Prostate gland (tissue), 2 donors: Measurements from ENCODE around the gene POU5F1. TPM values are rescaled to one million over a fixed set of nuclear protein-coding genes. Genes with fewer than 3 reads are reported as not detected.
A peak's percentile ranks its signal among the peaks of the same experiment; 100 is the strongest.
"Not testable (repeated sequence)": the region's sequence is repeated elsewhere in the genome, so short reads cannot be mapped to it uniquely, and the experiment has no call there.

Experiments used
- DNase-seq: peaks from one replicate; pipeline ENCODE4 v3.0.0-alpha.2; 2019; ENCODE audit warnings: low spot score
- H3K27ac ChIP-seq, 2 donors: fragments of 200-600 bp; sonication (generic); 2 replicates each; pipeline ENCODE4 v1.5.1; 2017 to 2019
- H3K27me3 ChIP-seq: fragments of 200-600 bp; sonication (generic); replicated peaks from 2 replicates; pipeline ENCODE4 v1.5.1; 2019; ENCODE audit not compliant: insufficient read depth
- H3K36me3 ChIP-seq, 2 donors: fragments of 200-600 bp; sonication (generic); 1 replicate in 1 of 2; 2 replicates in 1 of 2; pipeline versions ENCODE4 v1.5.1 to v1.8.1; 2017 to 2019
- H3K4me1 ChIP-seq: fragments of 200-600 bp; sonication (generic); replicated peaks from 2 replicates; pipeline ENCODE4 v1.5.1; 2019
- H3K4me3 ChIP-seq, 2 donors: fragments of 200-600 bp; sonication (generic); 2 replicates each; pipeline ENCODE4 v1.5.1; 2017 to 2019
- H3K9me3 ChIP-seq: fragments of 200-600 bp; sonication (generic); 2 replicates; pipeline ENCODE4 v1.5.1; 2017
- POLR2A ChIP-seq: fragments of 450-650 bp; IDR thresholded peaks from one replicate; pipeline ENCODE4 v1.6.1; 2016; ENCODE audit warnings: antibody characterized with exemption, mild to moderate bottlenecking
- POLR2AphosphoS5 ChIP-seq: sonication (generic); formaldehyde crosslinking; IDR thresholded peaks from one replicate; pipeline ENCODE4 v1.6.1; 2017; ENCODE audit warnings: antibody characterized with exemption
- WGBS: methylation state at CpG from one replicate; pipeline ENCODE4 v1.1.5; 2018; 5-methylcytosine and 5-hydroxymethylcytosine counted together
- intact Hi-C: fragments of 100-400 bp; cut with DNase I; formaldehyde crosslinking; loops from one replicate; pipeline ENCODE4 v1.14.2; 2022
- total RNA-seq, 2 donors: library from RNA; depleted of rRNA; stranded (reverse); fragments of >200 nt; gene quantifications; one replicate each; pipeline ENCODE4 v1.1.0, GENCODE V29; 2016
- TF ChIP-seq, protein P1 (sequence below), 4 experiments: fragments of 200-600 bp in 2 of 4; fragments of 450-650 bp in 2 of 4; sonication (generic) in 2 of 4; IDR thresholded peaks; 1 replicate in 3 of 4; 2 replicates in 1 of 4; pipeline ENCODE4 v1.5.1; 2016 to 2019; ENCODE audit warnings: antibody characterized with exemption in 4 of 4, mild to moderate bottlenecking in 2 of 4, moderate library complexity in 2 of 4

The POU5F1 gene
- 10 to 100 TPM in 1 of 2 donors, 1 to 10 TPM in 1; 3.4 to 21.5 TPM for total RNA-seq

DNA sequence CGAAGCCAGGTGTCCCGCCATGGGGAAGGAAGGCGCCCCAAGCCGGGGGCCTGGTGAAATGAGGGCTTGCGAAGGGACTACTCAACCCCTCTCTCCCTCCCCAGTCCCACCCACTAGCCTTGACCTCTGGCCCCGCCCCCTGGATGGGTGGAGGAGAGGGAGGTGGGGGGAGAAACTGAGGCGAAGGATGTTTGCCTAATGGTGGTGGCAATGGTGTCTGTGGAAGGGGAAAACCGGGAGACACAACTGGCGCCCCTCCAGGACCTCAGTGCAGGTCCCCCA lies at the start of gene POU5F1:
POU5F1 (minus strand) TSS at position 83 of the 282 bp plus-strand sequence; CDS start at position 21, 62 bp downstream.
- 69% methylated on average over 9 of the region's 9 CpGs for WGBS
- no peaks in the 10 kb centered on the region for H3K9me3 ChIP-seq
- no peak for TF ChIP-seq POLR2A
- no peak for TF ChIP-seq POLR2AphosphoS5
- TF ChIP-seq, protein P1, sequence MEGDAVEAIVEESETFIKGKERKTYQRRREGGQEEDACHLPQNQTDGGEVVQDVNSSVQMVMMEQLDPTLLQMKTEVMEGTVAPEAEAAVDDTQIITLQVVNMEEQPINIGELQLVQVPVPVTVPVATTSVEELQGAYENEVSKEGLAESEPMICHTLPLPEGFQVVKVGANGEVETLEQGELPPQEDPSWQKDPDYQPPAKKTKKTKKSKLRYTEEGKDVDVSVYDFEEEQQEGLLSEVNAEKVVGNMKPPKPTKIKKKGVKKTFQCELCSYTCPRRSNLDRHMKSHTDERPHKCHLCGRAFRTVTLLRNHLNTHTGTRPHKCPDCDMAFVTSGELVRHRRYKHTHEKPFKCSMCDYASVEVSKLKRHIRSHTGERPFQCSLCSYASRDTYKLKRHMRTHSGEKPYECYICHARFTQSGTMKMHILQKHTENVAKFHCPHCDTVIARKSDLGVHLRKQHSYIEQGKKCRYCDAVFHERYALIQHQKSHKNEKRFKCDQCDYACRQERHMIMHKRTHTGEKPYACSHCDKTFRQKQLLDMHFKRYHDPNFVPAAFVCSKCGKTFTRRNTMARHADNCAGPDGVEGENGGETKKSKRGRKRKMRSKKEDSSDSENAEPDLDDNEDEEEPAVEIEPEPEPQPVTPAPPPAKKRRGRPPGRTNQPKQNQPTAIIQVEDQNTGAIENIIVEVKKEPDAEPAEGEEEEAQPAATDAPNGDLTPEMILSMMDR (IDR thresholded peaks at IDR 0.05): no peak
- no peak for DNase-seq
- H3K4me1 ChIP-seq: no peaks in the 10 kb centered on the region
- no peak within 1 kb of the TSS for H3K27ac ChIP-seq
- H3K36me3 ChIP-seq: no peaks in the 10 kb centered on the region
- intact Hi-C loops: no loop called here
- H3K4me3 ChIP-seq: no peak within 1 kb of the TSS
- no peaks in the 10 kb centered on the region for H3K27me3 ChIP-seq

DNA sequence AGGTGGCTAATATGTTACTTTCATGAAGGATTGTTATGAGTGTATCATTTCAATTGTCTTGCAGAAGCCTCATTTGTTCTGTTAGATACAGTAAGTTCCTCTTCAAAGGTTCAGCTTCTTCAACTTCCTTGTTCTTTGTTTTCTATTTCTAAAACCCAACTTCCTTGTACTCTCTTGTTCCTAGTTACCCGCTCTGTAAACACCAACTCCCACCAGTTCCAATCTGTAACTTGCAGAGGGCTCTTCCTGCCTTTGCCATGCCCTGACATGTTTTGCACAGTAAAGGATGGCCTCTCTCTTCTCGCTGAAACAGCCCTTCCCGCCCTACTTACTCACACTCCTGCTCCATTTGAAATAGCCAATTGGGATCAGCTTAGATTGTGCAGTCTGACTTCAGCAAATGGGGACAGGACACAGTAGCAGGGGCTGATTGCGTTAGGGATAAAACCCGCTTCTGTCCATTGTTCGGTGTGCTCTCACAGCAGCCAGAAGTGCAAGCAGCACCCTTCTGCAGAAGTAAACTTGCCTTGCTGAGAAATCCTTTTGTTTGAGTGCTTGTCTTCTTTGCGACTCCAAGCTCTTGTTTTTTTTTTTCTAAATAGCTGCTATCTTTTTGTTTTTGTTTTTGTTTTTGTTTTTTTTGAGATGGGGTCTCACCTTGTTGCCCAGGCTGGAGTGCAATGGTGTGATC lies 45.9 kb upstream of the POU5F1 start:
- TF ChIP-seq POLR2A: no peak
- TF ChIP-seq POLR2AphosphoS5: peak; percentile 59
- 73% methylated on average over 7 of the region's 7 CpGs for WGBS
- Histone ChIP-seq H3K4me3 (no peak overlapping the region), H3K9me3 (no peaks in the 10 kb centered on the region), H3K27me3 (no peaks in the 10 kb centered on the region), H3K4me1 (no peaks in the 10 kb centered on the region), H3K36me3 (no peaks in the 10 kb centered on the region), H3K27ac (peak overlapping the region; percentile 9 to 28)
- intact Hi-C loops: no loop called here
- DNase-seq: no peak

DNA sequence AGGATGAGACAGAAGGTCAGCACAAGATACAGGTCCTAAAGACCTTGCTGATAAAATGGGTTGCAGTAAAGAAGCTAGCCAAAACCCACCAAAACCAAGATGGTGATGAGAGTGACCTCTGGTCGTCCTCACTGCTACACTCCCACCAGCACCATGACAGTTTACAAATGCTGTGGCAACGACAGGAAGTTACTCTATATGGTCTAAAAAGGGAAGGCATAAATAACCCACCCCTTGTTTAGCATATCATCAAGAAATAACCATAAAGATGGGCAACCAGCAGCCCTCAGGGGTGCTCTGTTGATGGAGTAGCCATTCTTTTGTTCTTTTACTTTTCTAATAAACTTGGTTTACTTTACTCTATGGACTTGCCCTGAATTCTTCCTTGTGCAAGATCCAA lies 44.7 kb upstream of the POU5F1 start:
- 70% methylated on average over 2 of the region's 2 CpGs for WGBS
- H3K27me3 ChIP-seq, intact Hi-C loops, H3K27ac ChIP-seq, H3K4me1 ChIP-seq, H3K36me3 ChIP-seq, H3K9me3 ChIP-seq, DNase-seq, H3K4me3 ChIP-seq: not testable (repeated sequence)

DNA sequence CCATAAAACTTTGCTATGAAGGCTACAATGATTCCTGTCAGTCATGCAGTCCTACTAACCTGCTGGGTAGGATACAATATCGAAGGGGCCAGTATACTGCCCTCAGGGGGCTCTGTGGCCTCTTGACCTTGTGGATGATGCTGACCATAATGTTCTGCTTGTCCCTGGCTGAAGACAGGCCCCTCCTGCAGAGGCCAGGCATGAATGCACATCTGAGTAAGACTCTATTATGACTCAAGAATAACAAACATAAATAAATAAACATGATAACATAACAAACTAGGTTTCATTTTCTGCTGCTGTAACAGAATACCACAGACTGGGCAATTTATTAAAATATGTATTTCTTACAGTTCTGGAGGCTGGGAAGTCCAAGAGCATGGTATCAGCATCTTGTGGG lies 44.0 kb upstream of the POU5F1 start:
- Histone ChIP-seq H3K27me3 (no peaks in the 10 kb centered on the region), H3K4me3 (no peak overlapping the region), H3K27ac (no peak overlapping the region), H3K9me3 (no peaks in the 10 kb centered on the region), H3K36me3 (no peaks in the 10 kb centered on the region), H3K4me1 (no peaks in the 10 kb centered on the region)
- DNase-seq: no peak
- intact Hi-C loops: no loop called here
- no peak for TF ChIP-seq POLR2A
- TF ChIP-seq, protein P1 (IDR thresholded peaks at IDR 0.05): no peak
- TF ChIP-seq POLR2AphosphoS5: no peak
- WGBS: 93% methylated on average over 1 of the region's 1 CpG

DNA sequence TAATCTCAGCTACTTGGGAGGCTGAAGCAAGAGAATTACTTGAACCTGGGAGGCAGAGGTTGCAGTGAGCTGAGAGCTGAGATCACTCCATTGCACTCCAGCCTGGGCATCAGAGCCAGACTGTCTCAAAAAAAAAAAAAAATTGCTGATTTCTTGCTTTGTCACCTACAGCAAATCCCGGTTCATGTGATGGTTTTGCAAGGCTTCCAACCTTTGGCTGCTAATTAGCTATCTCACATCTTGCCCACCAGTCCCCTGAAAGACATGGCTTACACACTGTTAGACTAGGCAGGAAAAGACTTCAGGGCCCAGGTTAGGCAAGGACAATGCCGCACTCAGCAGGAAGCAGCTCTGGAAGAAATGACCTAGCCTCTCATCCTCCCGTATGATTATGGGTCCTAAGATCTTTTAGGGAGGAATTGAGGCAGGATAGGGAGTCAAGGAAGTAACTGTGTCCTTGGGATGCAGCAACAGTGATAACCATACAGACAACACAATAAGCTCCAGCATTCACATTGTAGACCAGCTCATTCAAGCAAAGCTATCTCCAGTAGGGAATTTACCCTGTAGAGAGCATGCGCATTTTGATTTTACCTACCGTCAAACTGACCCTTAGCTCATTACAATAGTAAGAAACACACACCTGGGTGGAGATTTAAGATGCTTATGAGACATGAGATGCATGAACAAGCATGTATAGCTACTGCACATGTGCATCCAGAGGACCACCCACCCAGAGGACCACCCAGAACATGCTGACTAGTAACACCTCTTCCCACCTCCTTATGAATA lies 40.5 kb upstream of the POU5F1 start:
- H3K4me3 ChIP-seq: no peak overlapping the region
- TF ChIP-seq, protein P1 (IDR thresholded peaks at IDR 0.05): no peak
- no peak for TF ChIP-seq POLR2AphosphoS5
- TF ChIP-seq POLR2A: no peak
- intact Hi-C loops: no loop called here
- H3K9me3 ChIP-seq: no peaks in the 10 kb centered on the region
- no peak for DNase-seq
- no peak overlapping the region for H3K27ac ChIP-seq
- no peaks in the 10 kb centered on the region for H3K4me1 ChIP-seq
- WGBS: 75% methylated on average over 5 of the region's 5 CpGs
- H3K36me3 ChIP-seq: no peaks in the 10 kb centered on the region
- no peaks in the 10 kb centered on the region for H3K27me3 ChIP-seq

DNA sequence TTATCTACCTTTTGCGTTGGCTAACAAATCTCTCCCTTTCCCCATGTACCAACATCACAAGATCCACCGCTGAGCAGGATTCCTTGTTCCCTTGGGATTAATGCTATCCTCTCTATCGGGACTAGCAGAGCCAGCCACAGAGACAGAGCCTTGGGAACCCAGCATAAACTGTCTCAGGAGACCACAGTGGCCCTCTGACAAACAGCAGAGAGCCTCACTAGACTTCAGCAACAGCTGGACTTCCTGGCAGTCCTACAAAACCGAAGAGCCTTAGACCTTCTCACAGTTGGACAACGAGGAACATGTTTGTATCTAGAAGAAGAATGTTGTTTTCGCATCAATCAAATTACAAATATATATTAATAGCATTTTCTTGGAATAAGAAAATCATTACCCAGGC lies 39.6 kb upstream of the POU5F1 start:
- H3K9me3 ChIP-seq: no peaks in the 10 kb centered on the region
- no peak for TF ChIP-seq POLR2AphosphoS5
- TF ChIP-seq, protein P1 (IDR thresholded peaks at IDR 0.05): no peak
- no peak for TF ChIP-seq POLR2A
- H3K27me3 ChIP-seq: no peaks in the 10 kb centered on the region
- H3K36me3 ChIP-seq: no peaks in the 10 kb centered on the region
- DNase-seq: no peak
- intact Hi-C loops: no loop called here
- no peaks in the 10 kb centered on the region for H3K4me1 ChIP-seq
- WGBS: 50% methylated on average over 6 of the region's 6 CpGs
- H3K27ac ChIP-seq: no peak overlapping the region
- no peak overlapping the region for H3K4me3 ChIP-seq
